ENCODE measurements around the gene GRAMD1B.

GRCh38 chr11:123477205-123477907 lies 47.3 kb downstream of the GRAMD1B start:
- TF ChIP-seq, protein P1, sequence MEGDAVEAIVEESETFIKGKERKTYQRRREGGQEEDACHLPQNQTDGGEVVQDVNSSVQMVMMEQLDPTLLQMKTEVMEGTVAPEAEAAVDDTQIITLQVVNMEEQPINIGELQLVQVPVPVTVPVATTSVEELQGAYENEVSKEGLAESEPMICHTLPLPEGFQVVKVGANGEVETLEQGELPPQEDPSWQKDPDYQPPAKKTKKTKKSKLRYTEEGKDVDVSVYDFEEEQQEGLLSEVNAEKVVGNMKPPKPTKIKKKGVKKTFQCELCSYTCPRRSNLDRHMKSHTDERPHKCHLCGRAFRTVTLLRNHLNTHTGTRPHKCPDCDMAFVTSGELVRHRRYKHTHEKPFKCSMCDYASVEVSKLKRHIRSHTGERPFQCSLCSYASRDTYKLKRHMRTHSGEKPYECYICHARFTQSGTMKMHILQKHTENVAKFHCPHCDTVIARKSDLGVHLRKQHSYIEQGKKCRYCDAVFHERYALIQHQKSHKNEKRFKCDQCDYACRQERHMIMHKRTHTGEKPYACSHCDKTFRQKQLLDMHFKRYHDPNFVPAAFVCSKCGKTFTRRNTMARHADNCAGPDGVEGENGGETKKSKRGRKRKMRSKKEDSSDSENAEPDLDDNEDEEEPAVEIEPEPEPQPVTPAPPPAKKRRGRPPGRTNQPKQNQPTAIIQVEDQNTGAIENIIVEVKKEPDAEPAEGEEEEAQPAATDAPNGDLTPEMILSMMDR (IDR thresholded peaks at IDR 0.05; ENCODE audit: borderline replicate concordance, extremely low read depth, low read length, poor library complexity, severe bottlenecking) = no peak
- no peak for TF ChIP-seq EZH2 (IDR thresholded peaks at IDR 0.05; ENCODE audit: borderline replicate concordance, low read depth, low read length, severe bottlenecking)
